CD4-positive, alpha-beta T cell treated with Interleukin-4 for 1 hour (primary cell): ENCODE data around the gene AFF3.
"Not testable (repeated sequence)": the region's sequence is repeated elsewhere in the genome, so short reads cannot be mapped to it uniquely, and the experiment has no call there.

Experiments used
- DNase-seq, 2 donors: peaks; one replicate each; pipeline ENCODE4 v3.0.0-alpha.2; 2020 to 2022

Gene AFF3

GRCh38 chr2:100105678-100106054 lies 36.7 kb downstream of the AFF3 start:
- DNase-seq: no peak

- DNase-seq: peak in 1 of 2 donors; percentile 11
Observed at GRCh38 chr2:100104718-100105677, 37.4 kb downstream of the AFF3 start.

GRCh38 chr2:100104265-100104664 lies 38.1 kb downstream of the AFF3 start:
- not testable (repeated sequence) for DNase-seq

- not testable (repeated sequence) for DNase-seq
Observed at GRCh38 chr2:100103527-100104252, 38.7 kb downstream of the AFF3 start.

GRCh38 chr2:100102466-100103180 lies 39.8 kb downstream of the AFF3 start:
- DNase-seq: not testable (repeated sequence)

- not testable (repeated sequence) for DNase-seq
Observed at GRCh38 chr2:100098855-100099254, 43.5 kb downstream of the AFF3 start.

- DNase-seq: not testable (repeated sequence)
Observed at GRCh38 chr2:100097611-100098294, 44.6 kb downstream of the AFF3 start.

GRCh38 chr2:100095845-100096244 lies 46.5 kb downstream of the AFF3 start:
- not testable (repeated sequence) for DNase-seq

GRCh38 chr2:100091807-100092206 lies 50.6 kb downstream of the AFF3 start:
- DNase-seq: not testable (repeated sequence)

- DNase-seq: not testable (repeated sequence)
Observed at GRCh38 chr2:100085744-100086143, 56.6 kb downstream of the AFF3 start.

- DNase-seq: not testable (repeated sequence)
Observed at GRCh38 chr2:100083421-100084216, 58.8 kb downstream of the AFF3 start.

GRCh38 chr2:100082302-100082978 lies 60.0 kb downstream of the AFF3 start:
- DNase-seq: not testable (repeated sequence)

GRCh38 chr2:100077935-100078334 lies 64.5 kb downstream of the AFF3 start:
- no peak for DNase-seq

GRCh38 chr2:100077456-100077855 lies 64.9 kb downstream of the AFF3 start:
- no peak for DNase-seq

- DNase-seq: no peak
Observed at GRCh38 chr2:100075532-100075931, 66.9 kb downstream of the AFF3 start.

GRCh38 chr2:100073110-100073509 lies 69.3 kb downstream of the AFF3 start:
- DNase-seq: no peak

- DNase-seq: no peak
Observed at GRCh38 chr2:100072503-100072902, 69.9 kb downstream of the AFF3 start.

GRCh38 chr2:100071335-100072043 lies 70.9 kb downstream of the AFF3 start:
- DNase-seq: peak in 1 of 2 donors; percentile 6

- no peak for DNase-seq
Observed at GRCh38 chr2:100070078-100070477, 72.3 kb downstream of the AFF3 start.

- DNase-seq: no peak
Observed at GRCh38 chr2:100068395-100068794, 74.0 kb downstream of the AFF3 start.
